Measurements from ENCODE around the gene TGM3.

GRCh38 chr20:2261046-2261485, 34.7 kb upstream of the TGM3 start:
- TF ChIP-seq CTCF (IDR thresholded peaks at IDR 0.05): no peak
- TF ChIP-seq POLR2AphosphoS5 (IDR thresholded peaks at IDR 0.05; ENCODE audit: insufficient read depth in 1 of 2, low read depth in 1 of 2): no peak
- TF ChIP-seq POLR2A (IDR thresholded peaks at IDR 0.05): no peak
